H9 (cell line): ENCODE measurements around the gene DAB2IP. TPM values are rescaled to one million over a fixed set of nuclear protein-coding genes. Genes with fewer than 3 reads are reported as not detected.

Source experiments
- DNase-seq: peaks from one replicate; pipeline ENCODE4 v3.0.0-alpha.2; 2017
- H2AFZ ChIP-seq: one replicate; pipeline ENCODE4 v1.6.1; 2013; ENCODE audit warnings: mild to moderate bottlenecking, low read length, control low read depth, moderate library complexity
- H2AK5ac ChIP-seq: 2 replicates; pipeline ENCODE4 v1.6.1; 2013; ENCODE audit warnings: low read length, control low read depth, mixed read lengths; ENCODE audit not compliant: insufficient read length
- H2BK120ac ChIP-seq: one replicate; pipeline ENCODE4 v1.6.1; 2013; ENCODE audit warnings: low read depth, mild to moderate bottlenecking, low read length, control low read depth, inconsistent platforms; ENCODE audit not compliant: poor library complexity, severe bottlenecking
- H2BK12ac ChIP-seq: 2 replicates; pipeline ENCODE4 v1.6.1; 2013; ENCODE audit warnings: low read length, control low read depth, mixed read lengths, low read depth; ENCODE audit not compliant: insufficient read length
- H2BK15ac ChIP-seq: 2 replicates; pipeline ENCODE4 v1.6.1; 2013; ENCODE audit warnings: low read depth, low read length, control low read depth
- H2BK20ac ChIP-seq: one replicate; pipeline ENCODE4 v1.6.1; 2013; ENCODE audit warnings: low read depth, mild to moderate bottlenecking, low read length, control low read depth, inconsistent platforms; ENCODE audit not compliant: poor library complexity, severe bottlenecking
- H2BK5ac ChIP-seq: 2 replicates; pipeline ENCODE4 v1.6.1; 2013; ENCODE audit warnings: low read length, control low read depth, mixed read lengths; ENCODE audit not compliant: insufficient read length
- H3K14ac ChIP-seq: 2 replicates; pipeline ENCODE4 v1.6.1; 2013; ENCODE audit warnings: low read length, control low read depth; ENCODE audit not compliant: insufficient read depth
- H3K18ac ChIP-seq: 2 replicates; pipeline ENCODE4 v1.6.1; 2013; ENCODE audit warnings: low read depth, mild to moderate bottlenecking, mixed read lengths, low read length, control low read depth; ENCODE audit not compliant: insufficient read length
- H3K23ac ChIP-seq: 2 replicates; pipeline ENCODE4 v1.6.1; 2013; ENCODE audit warnings: low read length, control low read depth, mixed read lengths, low read depth; ENCODE audit not compliant: insufficient read length
- H3K23me2 ChIP-seq: 2 replicates; pipeline ENCODE4 v1.6.1; 2013; ENCODE audit warnings: low read depth, mild to moderate bottlenecking, mixed read lengths, low read length, control low read depth; ENCODE audit not compliant: insufficient read length, poor library complexity, severe bottlenecking
- H3K27ac ChIP-seq: 2 replicates; pipeline ENCODE4 v1.5.1; 2013; ENCODE audit warnings: low read length, control low read depth, mixed read lengths, low read depth; ENCODE audit not compliant: insufficient read length
- H3K27me3 ChIP-seq: 2 replicates; pipeline ENCODE4 v1.6.1; 2013; ENCODE audit warnings: low read length, control low read depth, inconsistent platforms; ENCODE audit not compliant: insufficient read depth
- H3K4ac ChIP-seq: 2 replicates; pipeline ENCODE4 v1.6.1; 2013; ENCODE audit warnings: low read depth, mild to moderate bottlenecking, control low read depth, inconsistent platforms, low read length, moderate library complexity
- H3K4me1 ChIP-seq: 2 replicates; pipeline ENCODE4 v1.6.1; 2013; ENCODE audit warnings: low read length, control low read depth, inconsistent platforms; ENCODE audit not compliant: insufficient read depth
- H3K4me2 ChIP-seq: 2 replicates; pipeline ENCODE4 v1.6.1; 2013; ENCODE audit warnings: low read length, control low read depth, mixed read lengths; ENCODE audit not compliant: insufficient read length, insufficient read depth
- H3K56ac ChIP-seq: 2 replicates; pipeline ENCODE4 v1.6.1; 2013; ENCODE audit warnings: low read depth, mild to moderate bottlenecking, mixed read lengths, low read length, control low read depth; ENCODE audit not compliant: insufficient read length
- H3K79me1 ChIP-seq: 2 replicates; pipeline ENCODE4 v1.6.1; 2013; ENCODE audit warnings: low read depth, mild to moderate bottlenecking, moderate library complexity, low read length, control low read depth, inconsistent platforms; ENCODE audit not compliant: insufficient read depth, poor library complexity, severe bottlenecking
- H3K79me2 ChIP-seq: 2 replicates; pipeline ENCODE4 v1.6.1; 2013; ENCODE audit warnings: low read length, control low read depth, inconsistent platforms; ENCODE audit not compliant: insufficient read depth
- H3K9ac ChIP-seq: 2 replicates; pipeline ENCODE4 v1.6.1; 2013; ENCODE audit warnings: low read length, control low read depth, mixed read lengths; ENCODE audit not compliant: insufficient read length; ENCODE audit errors: extremely low read depth
- H3K9me3 ChIP-seq: one replicate; pipeline ENCODE4 v1.6.1; 2013; ENCODE audit warnings: low read depth, low read length, inconsistent platforms; ENCODE audit not compliant: control insufficient read depth
- H3T11ph ChIP-seq: one replicate; pipeline ENCODE4 v1.6.1; 2013; ENCODE audit warnings: mild to moderate bottlenecking, low read length, control low read depth, inconsistent platforms
- H4K20me1 ChIP-seq: one replicate; pipeline ENCODE4 v1.6.1; 2013; ENCODE audit not compliant: control insufficient read depth, insufficient read length, insufficient read depth
- H4K5ac ChIP-seq: 2 replicates; pipeline ENCODE4 v1.6.1; 2013; ENCODE audit warnings: low read depth, mild to moderate bottlenecking, mixed read lengths, low read length, control low read depth; ENCODE audit not compliant: insufficient read length
- H4K8ac ChIP-seq: replicated peaks from 2 replicates; pipeline ENCODE4 v1.6.1; 2013; ENCODE audit warnings: low read length, control low read depth, mixed read lengths, low read depth; ENCODE audit not compliant: insufficient read length
- H4K91ac ChIP-seq: 2 replicates; pipeline ENCODE4 v1.6.1; 2013; ENCODE audit warnings: low read depth, mild to moderate bottlenecking, moderate library complexity, mixed read lengths, low read length, control low read depth; ENCODE audit not compliant: insufficient read length
- H3K27ac Mint-ChIP-seq, 3 experiments: 2 replicates in 2 of 3; 3 replicates in 1 of 3; pipeline ENCODE4 v1.8.0; 2020 to 2021; ENCODE audit warnings: mixed read lengths in 3 of 3, mild to moderate bottlenecking in 1 of 3, moderate library complexity in 1 of 3
- H3K27me3 Mint-ChIP-seq: 2 replicates; pipeline ENCODE4 v1.8.0; 2021; ENCODE audit warnings: low read depth, mild to moderate bottlenecking, moderate library complexity, mixed read lengths
- H3K36me3 Mint-ChIP-seq, 3 experiments: 2 replicates in 2 of 3; 3 replicates in 1 of 3; pipeline ENCODE4 v1.8.0; 2020 to 2021; ENCODE audit warnings: low read depth in 3 of 3, mixed read lengths in 3 of 3; ENCODE audit not compliant: insufficient read depth in 1 of 3
- H3K4me1 Mint-ChIP-seq, 2 experiments: 2 replicates each; pipeline ENCODE4 v1.8.0; 2020; ENCODE audit warnings: mixed read lengths in 2 of 2
- H3K4me3 Mint-ChIP-seq, 2 experiments: 2 replicates in 1 of 2; 3 replicates in 1 of 2; pipeline ENCODE4 v1.8.0; 2020 to 2021; ENCODE audit warnings: mild to moderate bottlenecking in 2 of 2, mixed read lengths in 2 of 2, moderate library complexity in 1 of 2
- H3K9me3 Mint-ChIP-seq, 2 experiments: 2 replicates in 1 of 2; 3 replicates in 1 of 2; pipeline ENCODE4 v1.8.0; 2020; ENCODE audit warnings: mild to moderate bottlenecking in 2 of 2, mixed read lengths in 2 of 2, moderate library complexity in 1 of 2
- WGBS: extraction: QIAGEN DNeasy Blood & Tissue Kit; methylation state at CpG from one replicate; pipeline ENCODE4 v1.1.7; 2013; ENCODE audit warnings: missing lambda C conversion rate, low lambda C conversion rate, mixed read lengths; ENCODE audit not compliant: insufficient read length; ENCODE audit errors: extremely low coverage; 5-methylcytosine and 5-hydroxymethylcytosine counted together
- total RNA-seq: library from RNA; stranded (reverse); gene quantifications from 2 replicates; pipeline ENCODE4 v1.2.1, GENCODE V29; 2021
- TF ChIP-seq, protein P1 (sequence below): fragments of 200-600 bp; sonication (generic); conservative IDR thresholded peaks from 3 replicates; pipeline ENCODE4 v1.8.0; 2021; ENCODE audit warnings: antibody characterized with exemption, mild to moderate bottlenecking

DAB2IP gene
- total RNA-seq, 1 experiment from 2014 or later, result 22.6 TPM

DNA sequence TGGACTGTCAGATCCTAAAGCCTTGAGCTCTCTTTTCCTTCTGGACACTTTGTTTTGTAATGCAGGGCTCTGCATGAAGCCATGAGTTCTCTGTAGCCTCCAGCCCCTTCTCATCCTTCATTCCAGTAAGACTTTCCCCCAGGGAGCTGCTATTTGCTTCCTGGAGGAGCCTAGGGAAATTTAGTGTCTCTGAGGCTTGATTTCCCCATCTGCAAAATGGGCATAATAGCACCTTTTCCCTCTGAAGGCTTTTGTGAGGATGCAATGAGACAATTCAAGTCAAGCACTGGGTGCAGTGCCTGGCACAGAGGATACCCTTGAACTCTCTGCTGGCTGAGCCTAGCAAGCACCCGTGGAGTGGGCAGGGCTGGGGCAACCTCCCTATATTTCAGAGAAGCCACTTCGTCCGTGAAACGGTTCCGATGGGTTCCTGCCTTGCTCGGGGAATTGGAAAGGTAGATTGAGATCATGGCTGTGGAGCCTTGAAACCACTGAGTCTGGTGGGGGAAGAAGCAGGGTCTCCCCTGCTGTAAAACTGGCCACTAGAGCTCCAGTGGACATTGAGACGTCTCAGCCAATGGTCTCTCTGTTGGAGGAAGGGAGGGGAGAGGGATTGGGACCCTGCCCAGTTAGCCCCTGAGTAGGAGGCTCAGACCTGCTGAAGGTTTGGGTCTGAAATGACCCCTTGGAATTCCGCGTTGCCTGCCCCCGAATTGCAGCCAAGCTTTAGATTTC is 14.3 kb upstream of the DAB2IP start:
- no peak overlapping the region for H2BK5ac ChIP-seq
- no peak overlapping the region for H4K8ac ChIP-seq
- H3K79me1 ChIP-seq, result no peaks in the 10 kb centered on the region
- H3K14ac ChIP-seq, result no peak overlapping the region; the same call in 1 of the 2 replicates
- no peak overlapping the region for H2BK15ac ChIP-seq
- no peak overlapping the region for H3K4me3 Mint-ChIP-seq
- H3K23ac ChIP-seq, result no peak overlapping the region
- no peaks in the 10 kb centered on the region for H4K20me1 ChIP-seq
- no peaks in the 10 kb centered on the region for H3K9me3 ChIP-seq
- peaks cover 32 to 54% of the 10 kb centered on the region in 2 experiments for H3K4me1 Mint-ChIP-seq
- no peak for DNase-seq
- no peak overlapping the region for H3K4me2 ChIP-seq
- H3K27me3 Mint-ChIP-seq, result no peaks in the 10 kb centered on the region; the same call in 1 of the 2 replicates
- H4K5ac ChIP-seq, result no peak overlapping the region
- no peaks in the 10 kb centered on the region for H3K4me1 ChIP-seq
- no CpG with 5 or more reads among the region's 10 CpGs for WGBS
- no peaks in the 10 kb centered on the region; a peak in 1 of 5 replicates for H3K9me3 Mint-ChIP-seq
- H3K27ac ChIP-seq, result no peak overlapping the region
- H2AFZ ChIP-seq, result no peak overlapping the region
- no peak overlapping the region for H3K27ac Mint-ChIP-seq
- H3T11ph ChIP-seq, result no peak overlapping the region
- H3K79me2 ChIP-seq, result no peaks in the 10 kb centered on the region
- no peak overlapping the region for H2BK12ac ChIP-seq
- no peak overlapping the region for H3K4ac ChIP-seq
- H3K9ac ChIP-seq, result no peak overlapping the region
- no peak overlapping the region for H4K91ac ChIP-seq
- H2BK20ac ChIP-seq, result no peak overlapping the region
- no peak overlapping the region for H3K18ac ChIP-seq
- TF ChIP-seq, protein P1, sequence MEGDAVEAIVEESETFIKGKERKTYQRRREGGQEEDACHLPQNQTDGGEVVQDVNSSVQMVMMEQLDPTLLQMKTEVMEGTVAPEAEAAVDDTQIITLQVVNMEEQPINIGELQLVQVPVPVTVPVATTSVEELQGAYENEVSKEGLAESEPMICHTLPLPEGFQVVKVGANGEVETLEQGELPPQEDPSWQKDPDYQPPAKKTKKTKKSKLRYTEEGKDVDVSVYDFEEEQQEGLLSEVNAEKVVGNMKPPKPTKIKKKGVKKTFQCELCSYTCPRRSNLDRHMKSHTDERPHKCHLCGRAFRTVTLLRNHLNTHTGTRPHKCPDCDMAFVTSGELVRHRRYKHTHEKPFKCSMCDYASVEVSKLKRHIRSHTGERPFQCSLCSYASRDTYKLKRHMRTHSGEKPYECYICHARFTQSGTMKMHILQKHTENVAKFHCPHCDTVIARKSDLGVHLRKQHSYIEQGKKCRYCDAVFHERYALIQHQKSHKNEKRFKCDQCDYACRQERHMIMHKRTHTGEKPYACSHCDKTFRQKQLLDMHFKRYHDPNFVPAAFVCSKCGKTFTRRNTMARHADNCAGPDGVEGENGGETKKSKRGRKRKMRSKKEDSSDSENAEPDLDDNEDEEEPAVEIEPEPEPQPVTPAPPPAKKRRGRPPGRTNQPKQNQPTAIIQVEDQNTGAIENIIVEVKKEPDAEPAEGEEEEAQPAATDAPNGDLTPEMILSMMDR, result no peak
- H2BK120ac ChIP-seq, result no peak overlapping the region
- H3K56ac ChIP-seq, result no peak overlapping the region
- H3K36me3 Mint-ChIP-seq, result no peaks in the 10 kb centered on the region
- H2AK5ac ChIP-seq, result no peak overlapping the region
- peaks cover 3% of the 10 kb centered on the region for H3K23me2 ChIP-seq
- H3K27me3 ChIP-seq, result no peaks in the 10 kb centered on the region
